ENCODE results near the gene TGOLN2. TPM values are rescaled to one million over a fixed set of nuclear protein-coding genes. Genes with fewer than 3 reads are reported as not detected.
"Not testable (repeated sequence)": the region's sequence is repeated elsewhere in the genome, so short reads cannot be mapped to it uniquely, and the experiment has no call there.

Gene TGOLN2
- total RNA-seq, 1 donor from 2014 or later: 34.5 TPM

GRCh38 chr2:85368921-85369320 lies 41.1 kb upstream of the TGOLN2 start:
- no peaks in the 10 kb centered on the region for H3K27me3 ChIP-seq (ENCODE audit: control insufficient read depth, insufficient read depth, low read length)
- H3K36me3 ChIP-seq (ENCODE audit: control insufficient read depth, insufficient read depth, low read length): peaks cover 3% of the 10 kb centered on the region
- no peak overlapping the region for H3K4me3 ChIP-seq (ENCODE audit: low read depth, low read length)
- TF ChIP-seq, protein P1, sequence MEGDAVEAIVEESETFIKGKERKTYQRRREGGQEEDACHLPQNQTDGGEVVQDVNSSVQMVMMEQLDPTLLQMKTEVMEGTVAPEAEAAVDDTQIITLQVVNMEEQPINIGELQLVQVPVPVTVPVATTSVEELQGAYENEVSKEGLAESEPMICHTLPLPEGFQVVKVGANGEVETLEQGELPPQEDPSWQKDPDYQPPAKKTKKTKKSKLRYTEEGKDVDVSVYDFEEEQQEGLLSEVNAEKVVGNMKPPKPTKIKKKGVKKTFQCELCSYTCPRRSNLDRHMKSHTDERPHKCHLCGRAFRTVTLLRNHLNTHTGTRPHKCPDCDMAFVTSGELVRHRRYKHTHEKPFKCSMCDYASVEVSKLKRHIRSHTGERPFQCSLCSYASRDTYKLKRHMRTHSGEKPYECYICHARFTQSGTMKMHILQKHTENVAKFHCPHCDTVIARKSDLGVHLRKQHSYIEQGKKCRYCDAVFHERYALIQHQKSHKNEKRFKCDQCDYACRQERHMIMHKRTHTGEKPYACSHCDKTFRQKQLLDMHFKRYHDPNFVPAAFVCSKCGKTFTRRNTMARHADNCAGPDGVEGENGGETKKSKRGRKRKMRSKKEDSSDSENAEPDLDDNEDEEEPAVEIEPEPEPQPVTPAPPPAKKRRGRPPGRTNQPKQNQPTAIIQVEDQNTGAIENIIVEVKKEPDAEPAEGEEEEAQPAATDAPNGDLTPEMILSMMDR (IDR thresholded peaks at IDR 0.05; ENCODE audit: insufficient read depth, low read length, severe bottlenecking): no peak
- FAIRE-seq (no peak), DNase-seq (ENCODE audit: low read depth) (no peak)

DNA sequence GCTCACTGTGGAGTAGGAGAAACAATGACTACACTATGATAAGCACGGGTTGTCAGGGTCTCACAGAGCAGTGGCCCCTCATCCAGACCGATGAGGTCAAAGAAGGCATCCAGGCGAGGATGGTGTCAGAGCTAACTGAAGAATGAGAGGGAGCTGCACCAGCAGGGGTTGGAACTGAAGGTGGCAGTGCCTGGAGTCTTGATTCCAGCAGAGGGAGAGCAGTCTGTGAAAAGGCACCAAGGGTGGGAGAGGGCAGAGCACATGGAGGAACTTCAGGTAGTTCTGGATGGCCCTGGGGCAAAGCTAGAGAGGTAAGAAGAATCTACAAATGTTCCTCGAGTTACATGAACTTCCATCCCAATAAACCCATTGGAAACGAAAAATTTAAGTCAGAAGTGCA lies 39.4 kb upstream of the TGOLN2 start:
- Histone ChIP-seq H3K4me3 (ENCODE audit: low read depth, low read length) (no peak overlapping the region), H3K27me3 (ENCODE audit: control insufficient read depth, insufficient read depth, low read length) (no peaks in the 10 kb centered on the region), H3K36me3 (ENCODE audit: control insufficient read depth, insufficient read depth, low read length) (peaks cover 3% of the 10 kb centered on the region)
- TF ChIP-seq, protein P1 (IDR thresholded peaks at IDR 0.05; ENCODE audit: insufficient read depth, low read length, severe bottlenecking): no peak
- no peak for DNase-seq (ENCODE audit: low read depth)
- no peak for FAIRE-seq

DNA sequence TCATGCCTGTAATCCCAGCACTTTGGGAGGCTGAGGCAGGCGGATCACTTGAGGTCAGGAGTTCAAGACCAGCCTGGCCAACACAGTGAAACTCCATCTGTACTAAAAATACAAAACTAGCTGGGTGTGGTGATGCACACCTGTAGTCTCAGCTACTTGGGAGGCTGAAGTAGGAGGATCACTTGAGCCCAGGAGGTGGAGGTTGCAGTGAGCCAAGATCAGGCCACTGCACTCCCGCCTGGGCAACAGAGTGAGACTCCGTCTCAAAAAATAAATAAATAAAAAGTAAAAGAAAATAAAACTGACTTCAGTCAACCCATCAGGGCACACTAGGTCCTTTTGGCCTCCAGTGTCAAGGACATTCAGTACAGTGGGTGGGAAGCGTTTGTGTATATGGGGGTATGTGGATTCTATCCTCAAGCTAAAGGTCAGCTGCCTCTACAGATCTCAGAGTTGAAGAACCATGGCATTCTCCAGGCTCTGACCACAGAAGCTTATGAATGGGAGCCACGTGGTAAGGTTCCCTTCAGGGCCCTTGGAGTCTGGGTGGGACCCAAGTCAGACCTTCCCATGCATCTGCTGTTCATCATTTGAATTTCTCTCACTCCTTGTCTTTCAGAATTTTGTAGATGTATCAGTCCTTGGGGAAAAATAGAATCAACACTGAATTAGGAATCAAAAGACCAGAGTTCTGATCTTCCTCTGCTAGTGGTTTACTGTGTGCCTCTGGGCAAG lies 35.0 kb upstream of the TGOLN2 start:
- not testable (repeated sequence) for H3K36me3 ChIP-seq (ENCODE audit: control insufficient read depth, insufficient read depth, low read length); FAIRE-seq; DNase-seq (ENCODE audit: low read depth); H3K27me3 ChIP-seq (ENCODE audit: control insufficient read depth, insufficient read depth, low read length); H3K4me3 ChIP-seq (ENCODE audit: low read depth, low read length)

GRCh38 chr2:85357736-85358135 lies 29.9 kb upstream of the TGOLN2 start:
- TF ChIP-seq, protein P1 (IDR thresholded peaks at IDR 0.05; ENCODE audit: insufficient read depth, low read length, severe bottlenecking): no peak
- DNase-seq (ENCODE audit: low read depth) (peak; percentile 78), FAIRE-seq (no peak)
- H3K4me3 ChIP-seq (ENCODE audit: low read depth, low read length): no peak overlapping the region
- no peaks in the 10 kb centered on the region for H3K27me3 ChIP-seq (ENCODE audit: control insufficient read depth, insufficient read depth, low read length)
- H3K36me3 ChIP-seq (ENCODE audit: control insufficient read depth, insufficient read depth, low read length): peaks cover 2% of the 10 kb centered on the region

GRCh38 chr2:85356186-85356585 lies 28.4 kb upstream of the TGOLN2 start:
- DNase-seq (ENCODE audit: low read depth): no peak
- no peaks in the 10 kb centered on the region for H3K27me3 ChIP-seq (ENCODE audit: control insufficient read depth, insufficient read depth, low read length)
- TF ChIP-seq, protein P1 (IDR thresholded peaks at IDR 0.05; ENCODE audit: insufficient read depth, low read length, severe bottlenecking): no peak
- FAIRE-seq: no peak
- H3K4me3 ChIP-seq (ENCODE audit: low read depth, low read length): no peak overlapping the region
- H3K36me3 ChIP-seq (ENCODE audit: control insufficient read depth, insufficient read depth, low read length): peaks cover 4% of the 10 kb centered on the region

- Histone ChIP-seq H3K4me3 (ENCODE audit: low read depth, low read length) (peak overlapping the region; percentile 65), H3K27me3 (ENCODE audit: control insufficient read depth, insufficient read depth, low read length) (no peaks in the 10 kb centered on the region), H3K36me3 (ENCODE audit: control insufficient read depth, insufficient read depth, low read length) (peaks cover 4% of the 10 kb centered on the region)
- TF ChIP-seq, protein P1 (IDR thresholded peaks at IDR 0.05; ENCODE audit: insufficient read depth, low read length, severe bottlenecking): no peak
- DNase-seq (ENCODE audit: low read depth) (no peak), FAIRE-seq (no peak)
Observed at GRCh38 chr2:85355521-85355920, 27.7 kb upstream of the TGOLN2 start.
